GM21825 (cell line): Measurements from ENCODE around the gene BRSK1.

ENCODE experiments used
- ATAC-seq: cut with Tn5 transposase; IDR thresholded peaks from one replicate; pipeline ENCODE4 v1.9.1; 2021; ENCODE audit warnings: mild to moderate bottlenecking, moderate library complexity; ENCODE audit not compliant: unreplicated experiment

Gene BRSK1

GRCh38 chr19:55253842-55254624, 29.8 kb upstream of the BRSK1 start:
- peak; percentile 31 for ATAC-seq

DNA sequence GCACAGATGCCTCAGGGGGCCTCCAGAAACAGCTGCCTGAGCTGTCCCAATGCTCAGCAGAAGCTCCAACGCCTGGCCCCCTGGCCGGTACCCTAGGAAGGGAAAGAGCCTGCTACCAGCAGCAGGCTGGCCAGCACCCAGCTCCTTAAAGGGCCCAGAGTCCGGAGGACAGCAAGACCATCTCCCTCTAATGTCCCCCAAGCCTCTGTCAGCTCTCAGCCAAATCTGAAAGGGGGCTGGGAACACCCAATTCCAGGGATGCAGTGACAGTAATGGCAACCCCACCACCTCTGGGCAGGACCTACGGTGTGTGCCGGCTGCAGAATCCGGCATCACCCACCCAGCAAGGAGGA, 29.2 kb upstream of the BRSK1 start:
- ATAC-seq = no peak

DNA sequence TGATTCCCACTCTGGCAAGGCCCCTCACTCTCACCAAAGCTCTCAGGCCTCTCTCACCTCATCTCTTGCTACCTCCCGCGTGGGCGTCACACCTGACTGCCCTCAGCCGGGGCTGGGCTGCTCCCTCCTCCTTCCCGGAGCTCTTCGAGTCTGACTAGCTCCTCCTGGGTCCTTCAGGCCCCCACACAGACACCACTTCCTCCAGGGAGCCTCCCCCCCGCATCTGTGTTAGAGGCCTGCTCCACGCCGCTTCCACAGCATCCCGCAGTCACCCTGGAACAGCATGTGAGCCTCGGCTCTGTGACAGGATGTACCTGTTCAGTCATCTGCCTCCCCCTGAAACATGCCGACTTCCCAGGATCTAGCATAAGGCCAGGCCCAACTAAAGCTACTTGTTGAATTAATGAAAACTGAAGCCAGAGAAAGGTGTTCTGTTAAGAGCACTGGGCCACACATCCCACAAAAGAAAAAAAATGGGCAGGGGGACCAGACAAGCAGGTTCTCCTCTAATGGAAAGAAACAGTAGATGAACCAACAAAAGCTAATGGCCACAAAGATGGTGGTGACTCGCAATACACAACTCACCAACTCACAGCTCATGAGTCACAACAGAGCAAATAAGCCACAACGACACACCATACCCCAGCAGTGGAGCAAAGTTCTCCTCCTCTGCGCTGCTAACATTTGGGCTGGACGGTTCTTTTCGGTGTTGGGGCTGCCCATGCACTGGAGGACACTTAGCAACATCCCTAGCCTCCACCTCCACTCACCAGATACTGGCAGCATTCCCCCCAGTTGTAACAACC, 28.0 kb upstream of the BRSK1 start:
- ATAC-seq = no peak

DNA sequence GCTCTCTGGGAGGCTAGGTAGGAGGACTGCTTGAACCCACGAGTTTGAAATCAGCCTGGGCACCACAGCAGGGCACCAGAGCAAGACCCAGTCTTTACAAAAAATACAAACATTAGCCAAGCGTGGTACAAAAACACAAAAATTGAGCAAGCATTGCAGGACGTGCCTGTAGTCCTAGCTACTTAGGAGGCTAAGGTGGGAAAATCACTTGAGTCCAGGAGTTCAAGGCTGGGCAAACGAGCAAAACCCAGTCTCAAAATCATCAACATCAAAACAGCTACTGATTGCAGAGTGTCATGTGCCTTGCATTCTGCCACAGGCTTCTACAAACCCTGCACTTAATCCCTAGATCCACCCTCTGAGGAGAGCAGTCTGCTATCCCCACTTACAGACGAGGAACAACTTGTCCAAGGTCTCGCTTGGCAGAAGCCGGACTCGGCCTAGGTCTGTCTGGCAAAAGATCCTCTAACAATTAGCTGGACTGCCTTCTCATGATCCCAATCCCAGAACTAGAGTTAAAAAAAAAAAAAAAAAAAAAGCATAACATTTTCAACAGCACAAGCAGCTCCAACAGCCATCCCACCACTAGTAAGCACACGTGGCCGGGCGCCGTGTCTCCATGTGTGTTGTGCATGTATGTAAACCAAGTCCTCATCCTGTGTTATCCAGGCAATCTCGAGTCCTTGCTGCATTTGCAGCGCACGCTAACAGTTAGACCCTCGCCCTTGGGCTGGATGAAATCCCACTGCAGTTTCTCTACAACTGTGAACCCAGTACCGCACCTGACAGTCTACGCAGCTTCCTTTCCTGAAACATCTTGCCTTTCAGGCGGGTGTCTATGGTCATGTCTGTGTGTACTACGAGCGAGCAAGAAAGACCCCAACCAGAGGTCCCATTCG, 27.0 kb upstream of the BRSK1 start:
- no peak for ATAC-seq

DNA sequence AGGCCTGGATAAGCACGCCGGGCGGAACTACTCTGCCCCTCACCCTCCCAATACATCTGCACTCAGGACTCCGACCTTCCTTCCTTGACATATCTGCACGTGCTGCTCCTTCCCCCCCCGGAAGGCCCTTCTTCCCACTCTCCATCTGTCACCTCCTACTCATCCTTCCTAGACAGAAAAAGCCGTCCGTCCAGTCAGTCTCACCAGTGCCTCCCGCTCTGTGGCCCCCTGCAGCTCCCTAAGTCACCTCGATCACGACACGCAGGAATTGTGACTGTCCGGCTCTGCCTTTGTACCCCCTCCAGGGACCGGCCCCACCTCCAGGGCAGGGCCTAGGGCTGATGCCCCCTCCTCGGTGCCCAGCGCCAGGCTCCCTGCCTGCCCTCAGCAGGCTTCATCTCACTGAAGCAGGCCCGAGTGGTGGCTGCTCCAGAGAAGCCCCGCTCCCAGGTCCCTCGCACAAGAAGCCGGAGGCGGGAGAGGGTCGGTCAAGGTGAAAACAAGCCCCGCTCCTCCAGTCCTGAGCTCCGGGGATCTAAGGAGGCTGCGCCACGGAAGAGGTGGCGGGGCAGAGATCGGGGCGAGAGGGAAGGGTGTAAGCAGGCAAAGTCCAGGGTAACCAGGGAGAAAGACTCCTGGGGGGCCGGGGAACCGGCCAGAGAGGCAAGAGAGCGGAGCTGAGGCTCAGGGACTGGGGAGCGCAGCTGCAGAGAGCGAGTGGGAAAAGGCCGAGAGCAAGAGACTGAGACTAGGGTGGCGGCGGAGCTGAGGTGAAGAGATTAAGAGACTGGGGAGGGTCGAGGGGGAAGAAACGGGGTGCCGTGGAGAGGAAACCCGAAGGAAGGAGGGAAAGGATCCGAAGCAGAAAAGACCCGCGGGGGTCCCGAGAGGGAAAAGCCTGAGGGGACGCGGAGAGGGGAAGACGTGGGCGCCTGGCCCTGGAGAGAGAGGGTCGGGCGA, 26.1 kb upstream of the BRSK1 start:
- ATAC-seq = no peak

- peak; percentile 5 for ATAC-seq
Observed at GRCh38 chr19:55258476-55258827, 25.3 kb upstream of the BRSK1 start.

GRCh38 chr19:55258828-55259539, 24.8 kb upstream of the BRSK1 start, which contains the start of gene PPP6R1:
Gene PPP6R1, minus strand, starts transcription at chr19:55259017. Its CDS starts 11,914 bp downstream, at chr19:55247103.
- ATAC-seq = peak; percentile 52

- no peak for ATAC-seq
Observed at GRCh38 chr19:55259540-55260210, 24.1 kb upstream of the BRSK1 start.

- ATAC-seq = no peak
Observed at GRCh38 chr19:55261671-55262126, 22.1 kb upstream of the BRSK1 start.

DNA sequence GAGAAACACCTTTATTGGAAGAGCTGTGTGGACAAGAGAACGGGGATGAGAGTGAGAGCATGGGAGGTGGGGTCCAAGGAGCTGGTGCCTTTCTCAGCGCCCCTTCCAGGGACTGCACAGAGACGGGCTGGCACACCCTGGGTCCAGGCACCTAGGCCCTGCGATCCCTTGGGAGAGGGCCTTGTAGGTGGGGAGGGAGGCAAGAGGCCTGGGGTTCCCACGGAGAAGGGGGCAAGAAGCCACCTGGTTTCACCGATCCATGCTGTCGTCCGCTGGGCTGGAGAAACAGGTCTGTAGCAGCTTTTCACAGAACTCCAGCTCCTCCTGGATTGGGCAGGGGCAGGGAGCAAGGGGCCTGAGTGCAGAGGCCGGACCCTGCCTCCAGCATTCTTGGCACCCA, 21.4 kb upstream of the BRSK1 start:
- no peak for ATAC-seq

DNA sequence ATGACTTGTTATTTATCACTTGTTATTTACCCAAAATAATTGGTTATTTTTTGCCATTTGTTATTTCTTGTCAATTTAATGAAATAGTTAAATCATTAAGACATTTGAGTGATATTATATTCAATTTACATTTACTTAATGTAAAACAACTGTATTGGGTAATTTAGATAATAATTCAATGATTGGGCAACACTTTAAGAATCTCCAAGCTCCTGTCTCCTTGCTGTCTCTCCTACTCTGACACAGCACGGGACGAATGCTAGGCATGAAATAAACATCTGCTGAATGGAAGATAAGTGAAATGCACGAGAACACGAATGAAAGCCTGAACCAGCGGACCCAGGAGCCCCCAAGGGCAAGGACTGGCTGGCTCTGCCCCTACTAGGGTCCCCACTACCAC, 19.3 kb upstream of the BRSK1 start:
- ATAC-seq = no peak

- ATAC-seq = no peak
Observed at GRCh38 chr19:55265173-55265572, 18.6 kb upstream of the BRSK1 start.

GRCh38 chr19:55265723-55266386, 17.9 kb upstream of the BRSK1 start:
- ATAC-seq = no peak

GRCh38 chr19:55266404-55266803, 17.4 kb upstream of the BRSK1 start:
- no peak for ATAC-seq

GRCh38 chr19:55266840-55267239, 17.0 kb upstream of the BRSK1 start:
- no peak for ATAC-seq

DNA sequence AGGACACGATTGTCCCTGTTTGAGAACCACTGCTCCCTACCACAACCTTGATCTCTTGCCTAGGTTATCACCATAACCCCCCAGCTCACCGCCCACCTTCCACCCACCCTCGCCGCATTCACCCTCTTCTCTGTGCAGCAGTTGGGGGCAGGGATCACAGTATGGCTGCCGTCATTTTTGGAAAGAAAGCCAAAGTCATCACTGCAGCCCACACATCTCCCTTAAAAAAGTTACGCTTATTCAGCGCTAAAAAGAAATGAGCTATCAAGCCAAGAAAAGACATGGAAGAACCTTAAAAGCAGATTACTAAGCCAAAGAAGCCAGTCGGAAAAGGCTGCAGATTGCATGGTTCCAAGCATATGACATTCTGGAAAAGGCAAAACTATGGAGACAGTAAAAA, 14.5 kb upstream of the BRSK1 start:
- ATAC-seq = no peak

- no peak for ATAC-seq
Observed at GRCh38 chr19:55270172-55270942, 13.4 kb upstream of the BRSK1 start.

DNA sequence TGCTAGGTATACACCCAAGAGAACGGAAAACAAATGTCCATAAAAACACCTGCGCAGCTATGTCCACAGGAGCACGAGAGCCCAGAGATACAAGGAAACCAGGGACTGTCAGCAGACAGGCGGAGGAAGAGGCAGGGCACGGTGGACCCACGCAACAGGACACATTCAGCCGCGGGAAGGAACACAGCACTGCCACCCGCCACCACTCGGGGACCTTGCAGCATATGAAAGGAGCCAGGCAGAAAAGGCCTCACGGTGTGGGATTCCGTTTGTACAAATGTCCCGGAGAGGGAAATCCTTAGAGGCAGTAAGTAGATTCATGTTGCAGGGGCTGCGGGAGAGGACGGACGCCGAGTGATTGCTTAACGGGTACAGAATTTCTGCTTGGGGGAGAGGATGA, 11.7 kb upstream of the BRSK1 start:
- ATAC-seq = no peak
